CD14-positive monocyte (primary cell): ENCODE data around the gene COL25A1. TPM values are rescaled to one million over a fixed set of nuclear protein-coding genes. Genes with fewer than 3 reads are reported as not detected.

Experiments used
- DNase-seq, 3 donors: peaks; one replicate each; pipeline ENCODE4 v3.0.0-alpha.2; 2011 to 2022
- H2AFZ ChIP-seq: 2 replicates; pipeline ENCODE4 v1.6.0; 2012; ENCODE audit warnings: mild to moderate bottlenecking, low read depth, low read length, inconsistent platforms; ENCODE audit not compliant: insufficient read depth, poor library complexity, severe bottlenecking
- H3K27ac ChIP-seq, 2 donors: 1 replicate in 1 of 2; 2 replicates in 1 of 2; pipeline ENCODE4 v1.5.1; 2012 to 2013; ENCODE audit warnings: low read length in 2 of 2, control low read depth in 1 of 2, inconsistent platforms in 1 of 2, low read depth in 1 of 2, mild to moderate bottlenecking in 1 of 2
- H3K27me3 ChIP-seq, 2 donors: one replicate each; pipeline versions ENCODE4 v1.6.0 to v1.6.1; 2011 to 2013; ENCODE audit warnings: low read length in 2 of 2; ENCODE audit not compliant: control insufficient read depth in 2 of 2, insufficient read depth in 2 of 2
- H3K36me3 ChIP-seq, 2 donors: replicated peaks in 1 of 2; 1 replicate in 1 of 2; 2 replicates in 1 of 2; pipeline versions ENCODE4 v1.5.1 to v1.6.1; 2012 to 2013; ENCODE audit warnings: low read length in 2 of 2, control low read depth in 1 of 2, inconsistent platforms in 1 of 2, mild to moderate bottlenecking in 1 of 2; ENCODE audit not compliant: insufficient read depth in 2 of 2, control insufficient read depth in 1 of 2
- H3K4me1 ChIP-seq, 2 donors: 1 replicate in 1 of 2; 2 replicates in 1 of 2; pipeline versions ENCODE4 v1.5.1 to v1.6.1; 2012 to 2013; ENCODE audit warnings: low read length in 2 of 2, control low read depth in 1 of 2, inconsistent platforms in 1 of 2, mild to moderate bottlenecking in 1 of 2, moderate library complexity in 1 of 2; ENCODE audit not compliant: insufficient read depth in 2 of 2, control insufficient read depth in 1 of 2
- H3K4me2 ChIP-seq: replicated peaks from 2 replicates; pipeline ENCODE3; 2012; ENCODE audit warnings: low read length, moderate library complexity, mild to moderate bottlenecking; ENCODE audit not compliant: poor library complexity, severe bottlenecking; ENCODE audit errors: extremely low read depth
- H3K4me3 ChIP-seq, 3 experiments: fragments of 200-600 bp in 1 of 3; sonication (generic) in 1 of 3; replicated peaks in 1 of 3; 1 replicate in 2 of 3; 2 replicates in 1 of 3; pipeline ENCODE4 v1.5.1; 2011 to 2013; ENCODE audit warnings: low read length in 3 of 3, mild to moderate bottlenecking in 3 of 3, control low read depth in 2 of 3, low read depth in 2 of 3, inconsistent platforms in 1 of 3, moderate library complexity in 1 of 3
- H3K79me2 ChIP-seq: 2 replicates; pipeline ENCODE4 v1.6.0; 2012; ENCODE audit warnings: mild to moderate bottlenecking, control low read depth, inconsistent platforms, low read length, moderate library complexity; ENCODE audit not compliant: insufficient read depth
- H3K9ac ChIP-seq: 2 replicates; pipeline ENCODE4 v1.6.0; 2017; ENCODE audit warnings: low read length, mild to moderate bottlenecking; ENCODE audit not compliant: insufficient read depth, poor library complexity, severe bottlenecking
- H3K9me3 ChIP-seq, 2 donors: replicated peaks in 1 of 2; 1 replicate in 1 of 2; 2 replicates in 1 of 2; pipeline versions ENCODE4 v1.5.1 to v1.6.1; 2012 to 2013; ENCODE audit warnings: low read length in 2 of 2, control low read depth in 1 of 2; ENCODE audit not compliant: control insufficient read depth in 1 of 2, insufficient read depth in 1 of 2
- H4K20me1 ChIP-seq: 2 replicates; pipeline ENCODE4 v1.6.0; 2012; ENCODE audit warnings: mild to moderate bottlenecking, low read length, control low read depth, moderate library complexity; ENCODE audit not compliant: insufficient read depth
- H3K27ac Mint-ChIP-seq, 7 donors: one replicate each; pipeline ENCODE4 v1.8.0; 2020; ENCODE audit warnings: mild to moderate bottlenecking in 7 of 7, mixed read lengths in 7 of 7, moderate library complexity in 6 of 7, inconsistent platforms in 2 of 7
- H3K27me3 Mint-ChIP-seq, 3 donors: one replicate each; pipeline ENCODE4 v1.8.0; 2021 to 2022; ENCODE audit warnings: low read depth in 3 of 3, mild to moderate bottlenecking in 3 of 3, mixed read lengths in 3 of 3, moderate library complexity in 3 of 3, inconsistent platforms in 1 of 3
- H3K36me3 Mint-ChIP-seq, 2 donors: one replicate each; pipeline ENCODE4 v1.8.0; 2020; ENCODE audit warnings: mixed read lengths in 2 of 2, inconsistent platforms in 1 of 2, mild to moderate bottlenecking in 1 of 2
- H3K4me1 Mint-ChIP-seq: one replicate; pipeline ENCODE4 v1.8.0; 2020; ENCODE audit warnings: mild to moderate bottlenecking, mixed read lengths
- H3K4me3 Mint-ChIP-seq, 2 donors: one replicate each; pipeline ENCODE4 v1.8.0; 2020; ENCODE audit warnings: mild to moderate bottlenecking in 2 of 2, mixed read lengths in 2 of 2, moderate library complexity in 1 of 2
- H3K9me3 Mint-ChIP-seq, 7 donors: one replicate each; pipeline ENCODE4 v1.8.0; 2020 to 2022; ENCODE audit warnings: mixed read lengths in 7 of 7, mild to moderate bottlenecking in 6 of 7, moderate library complexity in 6 of 7, inconsistent platforms in 2 of 7
- WGBS: methylation state at CpG from one replicate; pipeline ENCODE4 v1.1.5; 2013; ENCODE audit warnings: missing lambda C conversion rate; ENCODE audit not compliant: insufficient coverage; 5-methylcytosine and 5-hydroxymethylcytosine counted together
- intact Hi-C, 2 donors: fragments of 100-400 bp; cut with micrococcal nuclease; formaldehyde crosslinking; loops; one replicate each; pipeline versions ENCODE4 v1.15.0 to v1.15.1; 2023
- polyA plus RNA-seq, 3 donors: library from polyadenylated mRNA; depleted of rRNA in 1 of 3; unstranded in 2 of 3; stranded (reverse) in 1 of 3; fragments of 300-500 nt in 2 of 3; fragments of >200 nt in 1 of 3; fragmentation: Illumina TruSeq in 2 of 3; gene quantifications; 1 replicate in 2 of 3; 2 replicates in 1 of 3; pipeline ENCODE4 v1.2.3, GENCODE V29; 2012 to 2021
- TF ChIP-seq, protein P1 (sequence below): fragments of 200-600 bp; IDR thresholded peaks from one replicate; pipeline ENCODE4 v1.8.0; 2022; ENCODE audit warnings: antibody characterized with exemption, mild to moderate bottlenecking

The COL25A1 gene
- polyA plus RNA-seq, 3 donors = not detected

DNA sequence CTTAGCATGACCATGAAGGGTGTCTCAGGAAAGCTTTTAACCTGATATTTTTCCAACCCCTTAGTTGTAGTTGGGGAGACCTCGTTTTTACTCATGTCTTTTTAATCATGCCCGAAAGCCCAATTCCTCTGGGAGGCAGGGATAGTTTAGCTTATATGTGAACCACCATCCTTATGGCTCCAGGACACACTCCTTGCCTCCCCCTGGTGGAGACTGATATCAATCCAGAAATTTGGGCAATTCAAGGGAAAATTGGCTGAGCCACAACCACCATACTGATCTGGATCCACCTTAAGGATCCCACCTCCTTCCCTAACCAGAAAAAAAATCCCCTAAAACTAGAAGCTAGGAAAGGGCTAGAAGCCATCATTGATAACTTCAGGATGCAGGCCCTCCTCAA lies 13.4 kb upstream of the COL25A1 start:
- Mint-ChIP-seq H3K4me3 (no peak overlapping the region), H3K36me3 (no peaks in the 10 kb centered on the region), H3K4me1 (peaks cover 10% of the 10 kb centered on the region), H3K27me3 (peaks cover 0 to 2% (median 1%) of the 10 kb centered on the region in 3 donors), H3K27ac (no peak overlapping the region), H3K9me3 (peaks cover 14 to 58% (median 38%) of the 10 kb centered on the region in 7 donors)
- Histone ChIP-seq H3K9me3 (peaks cover 35 to 38% of the 10 kb centered on the region in 2 donors), H3K79me2 (no peaks in the 10 kb centered on the region), H2AFZ (no peak overlapping the region), H3K27me3 (peaks cover 0 to 2% of the 10 kb centered on the region in 2 donors), H3K9ac (no peak overlapping the region), H3K27ac (no peak overlapping the region), H3K4me1 (peaks cover 2 to 10% of the 10 kb centered on the region in 2 donors), H4K20me1 (no peaks in the 10 kb centered on the region), H3K4me2 (no peak overlapping the region), H3K36me3 (no peaks in the 10 kb centered on the region), H3K4me3 (no peak overlapping the region)
- intact Hi-C loops = no loop called here
- TF ChIP-seq, protein P1, sequence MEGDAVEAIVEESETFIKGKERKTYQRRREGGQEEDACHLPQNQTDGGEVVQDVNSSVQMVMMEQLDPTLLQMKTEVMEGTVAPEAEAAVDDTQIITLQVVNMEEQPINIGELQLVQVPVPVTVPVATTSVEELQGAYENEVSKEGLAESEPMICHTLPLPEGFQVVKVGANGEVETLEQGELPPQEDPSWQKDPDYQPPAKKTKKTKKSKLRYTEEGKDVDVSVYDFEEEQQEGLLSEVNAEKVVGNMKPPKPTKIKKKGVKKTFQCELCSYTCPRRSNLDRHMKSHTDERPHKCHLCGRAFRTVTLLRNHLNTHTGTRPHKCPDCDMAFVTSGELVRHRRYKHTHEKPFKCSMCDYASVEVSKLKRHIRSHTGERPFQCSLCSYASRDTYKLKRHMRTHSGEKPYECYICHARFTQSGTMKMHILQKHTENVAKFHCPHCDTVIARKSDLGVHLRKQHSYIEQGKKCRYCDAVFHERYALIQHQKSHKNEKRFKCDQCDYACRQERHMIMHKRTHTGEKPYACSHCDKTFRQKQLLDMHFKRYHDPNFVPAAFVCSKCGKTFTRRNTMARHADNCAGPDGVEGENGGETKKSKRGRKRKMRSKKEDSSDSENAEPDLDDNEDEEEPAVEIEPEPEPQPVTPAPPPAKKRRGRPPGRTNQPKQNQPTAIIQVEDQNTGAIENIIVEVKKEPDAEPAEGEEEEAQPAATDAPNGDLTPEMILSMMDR = no peak
- no peak for DNase-seq
- no CpG with 5 or more reads among the region's 2 CpGs for WGBS

GRCh38 chr4:109315341-109315740 lies 12.9 kb upstream of the COL25A1 start:
- Mint-ChIP-seq H3K36me3 (no peaks in the 10 kb centered on the region), H3K4me1 (peaks cover 10% of the 10 kb centered on the region), H3K27ac (no peak overlapping the region), H3K4me3 (no peak overlapping the region), H3K9me3 (peaks cover 12 to 54% (median 38%) of the 10 kb centered on the region in 7 donors), H3K27me3 (peaks cover 0 to 2% (median 1%) of the 10 kb centered on the region in 3 donors)
- 84% methylated on average over 3 of the region's 3 CpGs for WGBS
- peaks cover 31 to 38% of the 10 kb centered on the region in 2 donors for H3K9me3 ChIP-seq
- TF ChIP-seq, protein P1 = no peak
- intact Hi-C loops = no loop called here
- no peak for DNase-seq
- no peak overlapping the region for H3K9ac ChIP-seq
- no peak overlapping the region for H3K4me3 ChIP-seq
- H3K4me2 ChIP-seq = no peak overlapping the region
- peaks cover 2 to 10% of the 10 kb centered on the region in 2 donors for H3K4me1 ChIP-seq
- H2AFZ ChIP-seq = no peak overlapping the region
- peaks cover 0 to 2% of the 10 kb centered on the region in 2 donors for H3K27me3 ChIP-seq
- H3K36me3 ChIP-seq = no peaks in the 10 kb centered on the region
- H4K20me1 ChIP-seq = no peaks in the 10 kb centered on the region
- H3K27ac ChIP-seq = no peak overlapping the region
- no peaks in the 10 kb centered on the region for H3K79me2 ChIP-seq
